NCI-H82 (cell line): ENCODE results near the gene ARHGEF2.
"Not testable (repeated sequence)": the region's sequence is repeated elsewhere in the genome, so short reads cannot be mapped to it uniquely, and the experiment has no call there.

ENCODE experiments used
- DNase-seq: peaks from one replicate; lab custom pipeline; 2025; lab: John Stamatoyannopoulos, UW

Gene ARHGEF2

DNA sequence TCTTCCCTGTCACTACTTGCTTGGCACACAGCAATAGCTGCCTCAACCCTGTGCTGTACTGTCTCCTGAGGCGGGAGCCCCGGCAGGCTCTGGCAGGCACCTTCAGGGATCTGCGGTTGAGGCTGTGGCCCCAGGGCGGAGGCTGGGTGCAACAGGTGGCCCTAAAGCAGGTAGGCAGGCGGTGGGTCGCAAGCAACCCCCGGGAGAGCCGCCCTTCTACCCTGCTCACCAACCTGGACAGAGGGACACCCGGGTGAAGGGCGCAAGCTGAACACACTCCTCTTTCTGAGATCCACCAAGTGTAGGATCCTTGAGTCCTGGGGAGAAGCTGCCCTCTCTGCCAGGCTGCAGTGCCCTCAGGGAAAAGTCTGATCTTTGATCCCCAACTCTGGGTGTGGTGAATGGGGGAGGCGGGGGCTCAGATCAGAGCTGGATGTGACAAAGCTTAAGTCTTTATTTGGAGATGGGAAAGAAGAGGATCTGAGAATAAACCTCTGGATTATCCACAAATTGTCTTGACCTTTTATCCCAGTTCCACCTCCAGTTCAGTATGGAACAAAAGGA is 35.7 kb downstream of the ARHGEF2 start:
- no peak for DNase-seq

DNA sequence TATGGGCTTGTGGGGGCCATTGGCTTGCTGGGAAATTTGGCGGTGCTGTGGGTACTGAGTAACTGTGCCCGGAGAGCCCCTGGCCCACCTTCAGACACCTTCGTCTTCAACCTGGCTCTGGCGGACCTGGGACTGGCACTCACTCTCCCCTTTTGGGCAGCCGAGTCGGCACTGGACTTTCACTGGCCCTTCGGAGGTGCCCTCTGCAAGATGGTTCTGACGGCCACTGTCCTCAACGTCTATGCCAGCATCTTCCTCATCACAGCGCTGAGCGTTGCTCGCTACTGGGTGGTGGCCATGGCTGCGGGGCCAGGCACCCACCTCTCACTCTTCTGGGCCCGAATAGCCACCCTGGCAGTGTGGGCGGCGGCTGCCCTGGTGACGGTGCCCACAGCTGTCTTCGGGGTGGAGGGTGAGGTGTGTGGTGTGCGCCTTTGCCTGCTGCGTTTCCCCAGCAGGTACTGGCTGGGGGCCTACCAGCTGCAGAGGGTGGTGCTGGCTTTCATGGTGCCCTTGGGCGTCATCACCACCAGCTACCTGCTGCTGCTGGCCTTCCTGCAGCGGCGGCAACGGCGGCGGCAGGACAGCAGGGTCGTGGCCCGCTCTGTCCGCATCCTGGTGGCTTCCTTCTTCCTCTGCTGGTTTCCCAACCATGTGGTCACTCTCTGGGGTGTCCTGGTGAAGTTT is 36.4 kb downstream of the ARHGEF2 start:
- no peak for DNase-seq

DNA sequence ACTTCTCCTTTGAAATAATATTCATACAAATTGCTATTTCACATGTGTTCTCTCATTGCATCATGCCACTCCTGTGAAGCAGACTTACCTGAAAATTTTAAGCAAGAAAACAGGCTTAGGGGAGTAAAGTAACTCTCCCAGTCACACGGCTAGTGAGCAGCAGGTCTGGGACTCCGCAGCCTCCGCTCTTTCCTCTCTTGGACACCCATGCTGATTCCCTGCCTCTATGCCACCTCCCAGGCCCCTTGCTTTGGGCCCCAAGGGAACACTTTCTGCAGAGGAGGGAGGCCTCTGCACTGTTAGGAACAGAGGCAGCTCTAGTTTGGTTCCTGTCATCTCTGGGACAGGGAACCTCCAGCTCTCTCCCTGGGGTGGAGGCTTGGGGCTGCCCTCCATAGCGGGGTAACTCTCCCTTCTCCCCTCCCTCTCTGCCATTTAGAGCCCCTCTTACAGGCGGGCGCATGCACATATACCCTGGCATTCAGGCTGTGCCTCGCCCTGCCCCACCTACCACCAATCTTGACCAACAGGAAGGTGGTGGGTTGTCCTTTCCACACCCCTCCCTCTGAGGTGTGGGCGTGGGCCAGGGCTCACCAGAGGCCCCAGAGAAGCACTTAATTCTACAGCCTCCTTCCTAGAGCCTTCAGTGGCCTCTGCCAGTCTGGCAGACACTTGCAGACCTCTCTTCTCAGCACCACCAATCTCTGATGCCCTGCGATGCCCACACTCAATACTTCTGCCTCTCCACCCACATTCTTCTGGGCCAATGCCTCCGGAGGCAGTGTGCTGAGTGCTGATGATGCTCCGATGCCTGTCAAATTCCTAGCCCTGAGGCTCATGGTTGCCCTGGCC is 37.1 kb downstream of the ARHGEF2 start, which contains the start of gene RXFP4:
Gene RXFP4 (plus strand): TSS at position 646 of the 852 bp plus-strand sequence. CDS start 72 bp downstream, at position 718.
- DNase-seq: peak; percentile 30

DNA sequence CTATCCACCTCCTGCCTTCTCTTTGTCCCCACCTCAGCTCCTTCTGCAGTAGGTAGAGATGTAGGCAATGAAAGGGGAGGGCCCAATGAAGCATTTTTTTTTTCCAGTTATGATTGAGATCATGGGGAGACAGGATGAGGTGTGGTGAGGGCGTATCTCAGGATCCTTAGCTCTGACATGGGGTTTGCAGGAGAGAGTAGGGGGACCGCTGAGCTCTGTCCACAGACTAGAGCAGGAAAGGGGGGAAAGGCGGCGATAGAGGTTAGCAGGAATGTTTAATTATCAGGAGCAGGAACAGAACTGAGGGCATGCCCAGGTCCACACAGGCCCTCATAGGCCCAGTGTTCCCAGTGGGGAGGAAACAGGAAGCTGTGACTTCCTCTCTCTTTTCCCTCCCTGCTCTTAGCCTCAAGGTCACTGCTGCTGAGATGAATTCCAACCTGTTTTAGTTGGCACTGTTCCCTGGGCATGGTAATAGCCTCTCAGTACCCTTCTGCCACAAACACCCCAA is 37.8 kb downstream of the ARHGEF2 start:
- DNase-seq: no peak

DNA sequence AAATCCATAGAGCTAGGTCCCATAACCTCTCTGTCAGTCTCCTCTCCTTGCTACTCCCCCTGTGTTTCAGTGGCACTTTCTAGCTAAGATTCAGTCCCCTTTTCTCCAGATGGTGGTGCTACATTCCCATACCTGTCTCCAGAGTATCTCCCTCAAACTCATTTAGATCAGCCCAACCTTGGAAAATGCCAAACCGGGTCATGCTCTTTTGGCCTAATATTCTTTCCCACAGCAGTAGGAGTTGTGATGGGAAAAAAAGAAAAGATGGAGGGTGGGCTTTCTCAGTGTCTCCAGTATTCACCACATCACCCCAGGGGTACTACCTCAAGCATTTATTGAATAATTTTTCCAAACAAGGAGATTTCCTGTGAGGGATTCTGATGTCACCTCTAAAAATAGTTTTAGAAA is 40.1 kb downstream of the ARHGEF2 start:
- peak; percentile 89 for DNase-seq

DNA sequence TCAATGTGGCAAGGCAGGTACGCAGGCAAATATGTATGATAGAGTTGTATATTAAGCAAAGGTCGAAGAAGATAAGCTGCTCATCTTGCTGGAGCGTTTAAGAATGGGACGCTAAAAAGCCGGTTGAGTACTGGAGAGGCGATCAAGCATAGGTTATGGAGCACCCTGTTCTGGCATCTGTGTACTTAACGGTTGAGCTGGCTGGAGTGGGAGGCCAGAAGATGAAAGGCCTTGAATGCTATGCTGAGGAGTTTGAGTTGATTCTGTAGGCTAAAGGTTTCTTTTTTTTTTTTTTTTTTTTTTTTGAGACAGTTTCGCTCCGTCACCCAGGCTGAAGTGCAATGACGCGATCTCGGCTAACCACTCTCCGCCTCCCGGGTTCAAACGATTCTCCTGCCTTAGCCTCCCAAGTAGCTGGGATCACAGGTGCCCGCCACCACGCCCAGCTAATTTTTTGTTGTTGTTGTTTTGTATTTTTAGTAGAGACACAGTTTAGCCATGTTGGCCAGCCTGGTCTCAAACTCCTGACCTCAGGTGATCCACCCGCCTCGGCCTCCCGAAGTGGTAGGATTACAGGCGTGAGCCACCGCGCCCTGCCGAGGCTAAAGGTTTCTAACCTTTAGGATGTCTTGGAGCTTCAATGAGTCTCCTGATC is 43.3 kb downstream of the ARHGEF2 start:
- peak; percentile 71 for DNase-seq

DNA sequence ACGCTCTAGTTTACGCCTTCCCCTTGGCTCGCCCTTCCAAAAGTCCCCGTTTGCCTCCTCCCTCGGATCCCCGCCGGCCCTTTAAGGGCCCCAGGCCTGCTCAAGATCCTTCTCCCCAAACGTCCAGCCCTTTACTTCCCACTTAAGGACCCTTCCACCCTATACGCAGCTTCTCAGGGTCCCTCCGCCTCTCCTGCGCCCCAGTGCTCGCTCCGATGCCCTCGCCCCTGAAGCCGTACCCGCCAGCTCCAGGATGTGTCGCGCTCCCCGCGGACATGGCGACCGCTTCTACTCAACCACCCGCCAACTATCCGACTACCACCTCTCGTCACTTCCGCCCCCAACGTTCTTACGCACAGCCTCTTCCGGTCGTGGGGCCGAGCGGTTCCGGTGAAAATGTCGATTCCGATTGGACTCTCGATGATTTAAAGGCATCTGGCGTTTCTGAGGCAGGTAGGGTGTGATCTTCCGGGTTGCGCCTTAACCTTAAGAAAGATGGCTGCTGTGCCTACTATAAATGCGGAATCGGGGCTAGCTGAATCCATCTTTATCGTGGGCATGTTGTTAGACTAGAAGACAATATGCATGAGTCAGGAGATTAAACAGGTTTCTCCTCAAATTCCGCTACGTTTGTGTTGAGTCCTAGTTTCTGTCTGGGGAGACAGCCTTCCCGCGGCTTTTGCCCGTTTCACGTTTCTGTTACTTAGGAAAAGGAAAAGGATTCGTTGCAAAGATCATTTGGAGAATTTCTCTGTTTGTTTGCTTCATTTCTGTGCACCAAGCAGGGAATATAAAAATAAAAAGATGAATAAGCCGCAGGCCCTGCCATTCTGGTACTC is 44.0 kb downstream of the ARHGEF2 start, which contains the start of gene KHDC4:
Gene KHDC4 (minus strand): TSS at position 317 of the 839 bp plus-strand sequence. CDS start 40 bp downstream, at position 277.
- DNase-seq: peak; percentile 100

DNA sequence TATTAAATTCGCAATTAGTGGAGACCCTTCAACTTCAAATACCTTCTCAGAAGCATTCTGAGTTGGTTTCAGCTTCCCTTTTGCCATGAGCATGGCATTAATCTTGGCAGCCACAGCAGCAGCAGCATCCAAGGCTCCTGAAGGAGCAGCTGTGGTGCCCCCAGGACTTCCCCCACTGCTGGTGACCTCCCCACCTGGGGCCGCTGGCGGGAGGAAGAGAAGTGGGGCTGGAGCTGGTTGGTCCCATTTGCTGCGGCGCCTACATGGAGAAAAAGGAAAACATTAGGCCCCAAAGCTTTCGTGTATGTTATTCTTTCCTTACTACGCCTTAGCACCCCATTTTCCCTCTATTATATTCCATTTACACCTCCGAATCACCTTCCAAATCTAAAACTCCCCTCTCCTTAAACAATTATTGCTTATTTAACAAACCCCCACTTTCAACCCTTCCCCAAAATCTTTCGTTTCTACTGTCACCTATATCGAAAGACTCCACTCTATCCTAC is 44.7 kb downstream of the ARHGEF2 start:
- DNase-seq: peak; percentile 49

DNA sequence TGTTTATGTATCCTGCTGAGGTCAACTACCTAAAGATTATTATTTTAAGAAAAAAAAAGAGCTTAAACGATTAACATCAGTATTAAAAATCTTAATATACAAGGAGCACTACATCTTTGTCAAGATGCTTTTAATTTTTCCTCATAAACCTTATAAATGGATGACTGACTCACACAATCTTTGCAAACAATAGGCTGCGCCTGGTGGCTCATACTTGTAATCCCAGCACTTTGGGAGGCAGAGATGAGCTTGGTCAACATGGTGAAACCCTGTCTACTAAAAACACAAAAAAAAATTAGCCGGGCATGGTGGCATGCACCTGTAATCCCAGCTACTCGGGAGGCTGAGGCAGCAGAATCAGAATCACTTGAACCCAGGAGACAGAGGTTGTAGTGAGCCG is 45.9 kb downstream of the ARHGEF2 start:
- no peak for DNase-seq

DNA sequence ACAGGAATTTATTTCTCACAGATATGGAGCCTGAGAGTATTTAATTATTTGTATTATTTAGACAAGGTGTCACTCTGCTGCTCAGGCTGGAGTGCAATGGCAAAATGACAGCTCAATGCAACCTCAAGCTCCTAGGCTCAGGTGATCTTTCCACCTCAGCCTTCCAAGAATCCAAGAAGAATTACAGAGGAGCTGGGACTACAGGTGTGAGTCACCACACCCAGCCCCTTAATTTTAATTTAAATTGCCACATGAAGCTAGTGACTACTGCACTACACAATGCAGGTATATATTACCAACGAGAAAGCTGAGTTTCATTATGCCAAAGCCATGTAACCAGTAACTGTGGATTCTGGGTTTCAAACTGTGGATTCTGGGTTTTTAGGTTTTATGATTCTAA is 46.3 kb downstream of the ARHGEF2 start:
- DNase-seq: no peak

DNA sequence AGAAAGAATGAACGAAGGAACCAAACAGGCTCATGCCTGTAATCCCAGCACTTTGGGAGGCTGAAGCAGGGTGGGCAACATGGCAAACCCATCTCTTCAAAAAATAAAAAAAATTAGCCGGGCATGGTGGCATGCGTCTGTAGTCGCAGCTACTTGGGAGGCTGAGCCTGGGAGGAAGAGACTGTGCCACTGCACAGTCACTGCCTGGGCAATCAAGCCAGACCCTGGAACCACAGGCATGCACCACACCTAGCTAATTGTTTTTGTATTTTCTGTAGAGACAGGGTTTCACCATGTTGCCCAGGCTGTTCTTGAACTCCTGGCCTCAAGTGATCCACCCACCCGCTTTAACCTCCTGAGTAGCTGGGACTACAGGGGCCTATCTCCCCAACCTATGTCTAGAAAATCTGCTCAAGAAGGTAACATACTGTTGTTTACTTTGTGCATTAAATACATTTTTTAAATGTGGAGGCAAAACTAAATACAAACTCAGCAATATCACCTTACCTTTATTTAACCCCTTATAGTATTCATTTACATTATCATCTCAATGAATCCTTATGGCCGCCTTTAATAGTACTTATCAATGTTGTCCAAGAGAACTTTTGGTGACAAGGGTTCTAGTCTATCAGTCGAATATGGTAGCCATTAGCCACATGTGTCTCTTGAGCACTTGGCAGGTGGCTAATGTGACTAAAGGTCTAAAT is 46.9 kb downstream of the ARHGEF2 start:
- DNase-seq: no peak

DNA sequence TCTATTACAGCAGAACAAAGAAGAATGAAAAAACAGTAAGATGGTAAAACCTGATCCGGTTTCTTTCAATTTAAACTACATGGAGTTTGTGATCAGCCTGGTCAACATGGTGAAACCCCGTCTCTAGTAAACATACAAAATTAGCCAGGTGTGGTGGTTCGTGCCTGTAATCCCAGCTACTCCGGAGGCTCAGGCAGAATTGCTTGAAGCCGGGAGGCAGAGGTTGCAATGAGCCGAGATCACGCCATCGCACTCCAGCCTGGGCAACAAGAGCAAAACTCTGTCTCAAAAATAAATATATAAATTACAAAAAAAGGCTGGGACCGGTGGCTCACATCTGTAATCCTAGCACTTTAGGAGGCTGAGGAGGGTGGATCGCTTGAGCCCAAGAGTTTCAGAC is 47.6 kb downstream of the ARHGEF2 start:
- not testable (repeated sequence) for DNase-seq

DNA sequence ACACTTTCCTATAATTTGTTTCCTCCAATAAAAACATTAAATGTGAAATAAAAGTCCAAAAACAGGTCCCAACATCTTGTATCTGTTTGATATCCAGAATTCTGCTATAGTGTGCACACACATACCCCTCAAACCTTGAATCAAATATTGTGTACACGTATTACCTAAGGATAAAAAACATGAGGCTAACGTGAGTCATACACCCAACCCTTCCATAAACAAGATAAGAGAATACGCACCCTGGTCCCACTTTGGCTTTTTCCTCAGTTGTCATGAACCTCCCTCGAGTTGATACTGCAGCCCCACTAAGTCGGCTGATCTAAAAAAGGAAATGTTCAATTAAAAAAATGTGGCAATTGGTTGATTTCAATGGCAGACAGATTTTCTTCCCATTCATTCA is 49.3 kb downstream of the ARHGEF2 start:
- DNase-seq: no peak

DNA sequence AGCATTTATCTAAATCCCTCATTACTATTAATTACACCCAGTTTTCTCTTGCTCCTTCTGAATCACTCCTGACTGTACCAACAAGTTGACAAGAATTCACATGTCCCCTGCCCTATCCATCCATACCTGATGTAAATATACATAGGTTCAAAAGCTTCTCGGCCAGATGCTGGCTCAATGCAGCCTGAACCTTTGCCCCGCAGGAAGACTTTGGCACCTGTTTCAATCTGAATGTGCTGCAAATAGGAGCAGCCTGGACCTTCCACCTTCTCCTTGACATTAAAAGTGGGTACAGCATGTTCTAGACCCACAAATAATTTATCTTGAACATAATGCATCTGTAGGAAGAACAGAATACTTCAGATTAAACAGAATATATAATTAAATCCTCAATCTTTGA is 52.8 kb downstream of the ARHGEF2 start:
- DNase-seq: no peak

DNA sequence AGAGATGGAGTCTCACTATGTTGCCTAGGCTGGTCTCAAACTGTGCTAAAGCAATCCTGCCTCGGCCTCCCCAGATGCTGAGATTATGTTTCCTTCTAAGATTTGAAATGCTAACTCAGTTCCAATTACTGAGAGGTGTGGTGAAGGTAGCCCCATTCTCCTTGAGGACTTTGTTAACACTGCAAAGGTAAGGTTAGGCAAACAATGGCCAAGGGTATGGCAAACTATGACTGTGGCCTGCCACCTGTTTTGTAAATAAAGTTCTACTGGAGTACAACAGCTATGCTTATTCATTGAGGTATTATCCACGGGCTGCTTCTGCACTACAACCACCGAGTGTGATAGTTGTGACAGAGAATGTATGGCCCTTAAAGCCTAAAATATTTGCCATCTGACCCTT is 57.6 kb downstream of the ARHGEF2 start:
- DNase-seq: no peak

DNA sequence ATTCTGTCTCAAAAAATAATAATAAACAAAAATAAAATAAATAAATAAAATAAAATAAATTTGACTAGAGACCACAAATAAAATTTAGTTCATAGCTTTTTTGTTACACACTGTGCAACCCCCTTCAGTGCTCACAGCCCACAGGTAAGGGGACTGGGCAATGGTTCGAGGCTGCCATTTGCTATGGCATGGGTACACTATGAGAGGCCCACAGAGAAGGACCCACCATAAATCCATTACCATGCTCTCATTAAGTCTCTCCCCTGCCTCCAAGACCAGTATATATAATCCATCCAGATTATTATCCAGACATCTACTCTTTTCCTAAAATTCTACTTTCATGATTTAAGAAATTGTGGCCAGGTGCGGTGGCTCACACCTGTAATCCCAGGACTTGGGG is 58.5 kb downstream of the ARHGEF2 start:
- DNase-seq: no peak

DNA sequence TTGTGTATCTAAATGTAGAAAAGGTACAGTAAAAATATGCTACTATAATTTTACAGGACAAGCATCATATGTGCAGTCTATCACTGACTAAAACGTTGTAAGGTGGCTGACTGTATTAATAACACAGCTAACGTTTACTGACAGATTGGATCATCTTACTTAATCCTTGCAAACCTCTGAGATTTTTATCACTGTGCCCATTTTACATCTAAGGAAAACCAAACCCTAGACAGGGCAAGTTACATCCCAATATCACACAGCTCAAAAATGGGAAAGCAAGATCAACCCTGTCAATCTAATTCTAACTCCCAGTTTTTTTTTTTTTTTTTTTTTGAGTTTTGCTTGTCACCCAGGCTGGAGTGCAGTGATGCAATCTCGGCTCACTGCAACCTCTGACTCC is 59.7 kb downstream of the ARHGEF2 start:
- no peak for DNase-seq

DNA sequence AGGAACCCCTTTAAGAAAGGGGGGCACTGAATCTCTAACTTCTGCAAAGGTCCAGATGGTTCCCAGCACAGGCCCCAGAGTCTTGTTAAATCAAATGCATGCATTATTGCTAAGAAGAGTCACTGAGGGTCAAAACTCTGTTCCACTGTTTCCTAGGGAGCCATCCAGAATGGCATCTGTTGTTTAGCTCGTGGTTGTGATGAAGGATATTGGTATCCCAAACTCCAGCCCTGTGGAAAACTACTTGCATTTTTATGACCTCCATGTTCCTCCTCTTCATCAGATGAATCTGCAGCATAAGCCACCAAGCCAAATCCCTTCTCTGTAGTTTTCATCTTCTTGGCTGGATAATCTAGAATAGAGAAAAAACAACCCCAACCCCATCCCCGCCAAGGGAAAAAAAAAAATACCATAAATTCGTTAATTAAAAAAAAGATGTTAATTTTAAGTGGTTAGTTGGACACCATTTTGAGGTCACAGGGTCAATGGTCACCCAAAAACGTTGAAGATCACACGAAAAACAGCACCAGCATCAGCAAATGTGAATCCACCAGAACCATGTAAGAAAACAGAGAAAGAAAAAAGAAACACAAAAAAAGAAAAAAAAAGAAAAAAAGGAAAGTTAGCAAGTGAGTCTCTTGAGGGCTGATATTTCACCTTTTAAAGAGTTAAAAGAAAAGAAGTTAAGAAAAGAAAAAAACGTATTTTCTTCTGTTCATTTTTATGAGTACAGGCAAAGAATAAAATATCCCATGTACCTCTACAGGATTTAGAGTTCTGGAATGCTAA is 64.2 kb downstream of the ARHGEF2 start:
- no peak for DNase-seq

DNA sequence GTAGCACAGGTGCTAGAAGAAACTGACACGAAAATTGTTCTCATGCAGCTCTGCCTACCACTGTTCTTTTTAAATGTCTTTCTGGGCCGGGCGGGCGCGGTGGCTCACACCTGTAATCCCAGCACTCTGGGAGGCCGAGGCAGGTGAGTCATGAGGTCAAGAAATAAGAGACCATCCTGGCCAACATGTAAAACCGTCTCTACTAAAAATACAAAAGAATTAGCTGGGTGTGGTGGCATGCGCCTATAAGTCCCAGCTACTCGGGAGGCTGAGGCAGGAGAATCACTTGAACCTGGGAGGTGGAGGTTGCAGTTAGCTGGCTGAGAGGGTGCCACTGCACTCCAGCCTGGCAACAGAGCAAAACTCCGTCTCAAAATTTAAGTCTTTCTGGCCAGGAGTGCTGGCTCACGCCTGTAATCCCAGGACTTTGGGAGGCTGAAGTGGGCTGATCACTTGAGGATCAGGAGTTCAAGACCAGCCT is 66.3 kb downstream of the ARHGEF2 start:
- DNase-seq: no peak
